ENCODE data around the gene ZNF414. TPM values are rescaled to one million over a fixed set of nuclear protein-coding genes. Genes with fewer than 3 reads are reported as not detected.

ZNF414 gene
- total RNA-seq, 2 experiments from 2014 or later: 36.3 to 38.0 TPM

DNA sequence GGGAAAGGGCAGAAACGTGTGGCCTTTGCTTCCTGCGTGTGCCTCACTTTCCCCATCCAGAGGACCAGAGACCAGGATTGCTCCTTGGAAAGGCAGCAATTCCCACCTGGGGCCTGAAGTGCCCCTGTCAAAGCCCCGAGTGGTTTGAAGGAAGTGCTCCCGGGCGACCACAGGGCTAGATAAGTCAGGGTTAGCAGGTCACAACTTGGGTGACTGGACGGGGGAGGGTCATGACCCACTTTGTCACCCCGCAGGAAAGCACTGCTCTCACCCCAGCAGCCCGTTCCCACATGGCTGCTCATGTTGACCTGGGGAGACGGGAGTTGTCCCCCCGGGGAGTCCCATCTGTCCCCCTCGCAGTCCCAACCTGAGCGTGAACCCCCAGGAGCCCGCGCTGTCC lies 12.0 kb downstream of the ZNF414 start:
- ChIA-PET POLR2A (no interaction called here), CTCF (no interaction called here)
- Histone ChIP-seq H3K4me3 (ENCODE audit: low read length) (peak overlapping the region; percentile 19), H3K4me1 (ENCODE audit: insufficient read depth, low read length) (peaks cover 40% of the 10 kb centered on the region), H3K9me3 (ENCODE audit: control insufficient read depth in 1 of 2, insufficient read depth in 1 of 2, low read length in 2 of 2) (no peaks in the 10 kb centered on the region), H3K27ac (ENCODE audit: low read depth in 1 of 2, low read length in 2 of 2) (no peak overlapping the region), H3K36me3 (ENCODE audit: insufficient read depth, low read length) (no peaks in the 10 kb centered on the region), H3K27me3 (ENCODE audit: control insufficient read depth in 1 of 2, insufficient read depth in 2 of 2, low read length in 2 of 2) (no peaks in the 10 kb centered on the region)
- intact Hi-C loops (cut with DNase I, micrococcal nuclease): no loop called here
- H3K27ac Mint-ChIP-seq: no peak overlapping the region
- H3K4me1 Mint-ChIP-seq (ENCODE audit: low read depth): peaks cover 31% of the 10 kb centered on the region
- H3K4me3 Mint-ChIP-seq: no peak overlapping the region
- DNase-seq: no peak
- H3K9me3 Mint-ChIP-seq: no peaks in the 10 kb centered on the region
- no peak for ATAC-seq (ENCODE audit: poor library complexity)
- H3K36me3 Mint-ChIP-seq (ENCODE audit: low read depth): peaks cover 8% of the 10 kb centered on the region
- H3K27me3 Mint-ChIP-seq: no peaks in the 10 kb centered on the region
- TF ChIP-seq, protein P1, sequence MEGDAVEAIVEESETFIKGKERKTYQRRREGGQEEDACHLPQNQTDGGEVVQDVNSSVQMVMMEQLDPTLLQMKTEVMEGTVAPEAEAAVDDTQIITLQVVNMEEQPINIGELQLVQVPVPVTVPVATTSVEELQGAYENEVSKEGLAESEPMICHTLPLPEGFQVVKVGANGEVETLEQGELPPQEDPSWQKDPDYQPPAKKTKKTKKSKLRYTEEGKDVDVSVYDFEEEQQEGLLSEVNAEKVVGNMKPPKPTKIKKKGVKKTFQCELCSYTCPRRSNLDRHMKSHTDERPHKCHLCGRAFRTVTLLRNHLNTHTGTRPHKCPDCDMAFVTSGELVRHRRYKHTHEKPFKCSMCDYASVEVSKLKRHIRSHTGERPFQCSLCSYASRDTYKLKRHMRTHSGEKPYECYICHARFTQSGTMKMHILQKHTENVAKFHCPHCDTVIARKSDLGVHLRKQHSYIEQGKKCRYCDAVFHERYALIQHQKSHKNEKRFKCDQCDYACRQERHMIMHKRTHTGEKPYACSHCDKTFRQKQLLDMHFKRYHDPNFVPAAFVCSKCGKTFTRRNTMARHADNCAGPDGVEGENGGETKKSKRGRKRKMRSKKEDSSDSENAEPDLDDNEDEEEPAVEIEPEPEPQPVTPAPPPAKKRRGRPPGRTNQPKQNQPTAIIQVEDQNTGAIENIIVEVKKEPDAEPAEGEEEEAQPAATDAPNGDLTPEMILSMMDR (IDR thresholded peaks at IDR 0.05): no peak

DNA sequence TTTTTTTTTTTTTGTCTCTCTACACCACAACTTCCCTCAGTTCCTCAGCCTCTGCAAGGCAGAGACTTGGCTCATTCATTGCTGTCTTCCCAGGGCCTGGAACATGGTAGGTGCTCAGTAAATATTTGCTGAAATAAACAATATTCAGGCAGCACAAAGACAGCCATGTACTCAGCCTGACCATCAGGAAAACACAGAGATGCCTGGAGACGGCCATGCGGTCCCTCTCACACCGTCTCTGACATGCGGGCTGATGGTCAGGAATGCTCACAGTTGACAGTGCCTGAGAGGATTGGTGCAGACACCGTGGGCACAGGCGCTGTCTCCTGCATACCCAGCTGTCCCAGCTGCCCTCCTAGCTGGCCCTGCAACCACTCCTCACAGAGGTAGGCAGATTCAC lies 12.5 kb downstream of the ZNF414 start:
- ChIA-PET CTCF (no interaction called here), POLR2A (no interaction called here)
- Histone ChIP-seq H3K27ac (ENCODE audit: low read depth in 1 of 2, low read length in 2 of 2) (no peak overlapping the region), H3K4me1 (ENCODE audit: insufficient read depth, low read length) (peaks cover 37% of the 10 kb centered on the region), H3K4me3 (ENCODE audit: low read length) (peak overlapping the region; percentile 19), H3K9me3 (ENCODE audit: control insufficient read depth in 1 of 2, insufficient read depth in 1 of 2, low read length in 2 of 2) (no peaks in the 10 kb centered on the region), H3K36me3 (ENCODE audit: insufficient read depth, low read length) (no peaks in the 10 kb centered on the region), H3K27me3 (ENCODE audit: control insufficient read depth in 1 of 2, insufficient read depth in 2 of 2, low read length in 2 of 2) (no peaks in the 10 kb centered on the region)
- peaks cover 7% of the 10 kb centered on the region for H3K36me3 Mint-ChIP-seq (ENCODE audit: low read depth)
- intact Hi-C loops (cut with DNase I, micrococcal nuclease): no loop called here
- H3K4me1 Mint-ChIP-seq (ENCODE audit: low read depth): peaks cover 31% of the 10 kb centered on the region
- no peaks in the 10 kb centered on the region for H3K9me3 Mint-ChIP-seq
- H3K27me3 Mint-ChIP-seq: no peaks in the 10 kb centered on the region
- H3K27ac Mint-ChIP-seq: no peak overlapping the region
- H3K4me3 Mint-ChIP-seq: no peak overlapping the region
- ATAC-seq (ENCODE audit: poor library complexity) (no peak), DNase-seq (no peak)
- TF ChIP-seq, protein P1 (IDR thresholded peaks at IDR 0.05): no peak

DNA sequence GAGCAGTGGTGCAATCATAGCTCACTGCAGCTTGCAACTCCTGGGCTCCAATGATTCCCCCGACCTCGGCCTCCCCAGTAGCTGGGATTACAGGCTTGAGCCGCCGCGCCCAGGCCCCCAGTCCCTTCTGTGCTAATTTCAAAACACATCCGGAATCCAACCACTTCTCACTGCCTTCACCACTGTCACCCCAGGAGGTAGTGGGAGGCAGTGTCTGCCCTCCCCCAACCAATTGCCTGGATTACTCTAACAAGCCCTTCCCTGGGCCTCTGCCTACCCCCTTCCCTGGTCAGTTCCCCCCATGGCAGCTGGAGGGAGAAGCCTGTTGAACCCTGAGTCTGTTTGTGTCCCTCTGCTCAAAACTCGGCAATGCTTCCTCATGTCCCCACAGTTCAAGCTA lies 13.8 kb downstream of the ZNF414 start:
- Mint-ChIP-seq H3K36me3 (ENCODE audit: low read depth) (no peaks in the 10 kb centered on the region), H3K4me1 (ENCODE audit: low read depth) (peaks cover 26% of the 10 kb centered on the region), H3K4me3 (peak overlapping the region; percentile 17), H3K27ac (peak overlapping the region; percentile 48), H3K9me3 (no peaks in the 10 kb centered on the region), H3K27me3 (no peaks in the 10 kb centered on the region)
- H3K27me3 ChIP-seq (ENCODE audit: control insufficient read depth in 1 of 2, insufficient read depth in 2 of 2, low read length in 2 of 2): no peaks in the 10 kb centered on the region
- no peak overlapping the region for H3K4me3 ChIP-seq (ENCODE audit: low read length)
- H3K9me3 ChIP-seq (ENCODE audit: control insufficient read depth in 1 of 2, insufficient read depth in 1 of 2, low read length in 2 of 2): no peaks in the 10 kb centered on the region
- intact Hi-C loops (cut with DNase I, micrococcal nuclease): no loop called here
- CTCF ChIA-PET: no interaction called here
- TF ChIP-seq, protein P1 (IDR thresholded peaks at IDR 0.05): no peak
- H3K27ac ChIP-seq (ENCODE audit: low read depth in 1 of 2, low read length in 2 of 2): no peak overlapping the region
- peaks cover 28% of the 10 kb centered on the region for H3K4me1 ChIP-seq (ENCODE audit: insufficient read depth, low read length)
- DNase-seq (no peak), ATAC-seq (ENCODE audit: poor library complexity) (no peak)
- H3K36me3 ChIP-seq (ENCODE audit: insufficient read depth, low read length): no peaks in the 10 kb centered on the region
- POLR2A ChIA-PET: interaction anchor here (1.1 kb wide), 1 partner anchor 9 kb away, joined by 4 read pairs; no protein-coding TSS in a partner anchor
